ENCODE measurements around the gene AGBL5. TPM values are rescaled to one million over a fixed set of nuclear protein-coding genes. Genes with fewer than 3 reads are reported as not detected.
A peak's percentile ranks its signal among the peaks of the same experiment; 100 is the strongest.

Gene AGBL5
- total and polyA plus RNA-seq, 4 donors = 8.6 to 22.3 (median 14.4) TPM

GRCh38 chr2:27078267-27079194 lies 27.1 kb downstream of the AGBL5 start, which contains the start of gene EMILIN1:
TSS of gene EMILIN1 (plus strand) at chr2:27078615. CDS start at chr2:27079066, 451 bp downstream.
- H3K27me3 ChIP-seq (ENCODE audit: control insufficient read depth in 3 of 3, insufficient read depth in 3 of 3, low read length in 2 of 3) = no peaks in the 10 kb centered on the region
- 37 to 45% methylated on average over 32 to 41 of the region's 41 CpGs for WGBS, 2 donors
- ATAC-seq (ENCODE audit: insufficient read depth, low FRiP score) (no peak), DNase-seq (peak; percentile 96 to 99 (median 98))
- TF ChIP-seq CTCF (IDR thresholded peaks at IDR 0.05; ENCODE audit: control extremely low read depth, extremely low read depth) = no peak
- peaks cover 0 to 31% (median 7%) of the 10 kb centered on the region in 4 donors for H3K36me3 ChIP-seq (ENCODE audit: control insufficient read depth in 4 of 4, insufficient read depth in 4 of 4, low read length in 4 of 4)
- peaks cover 0 to 76% (median 22%) of the 10 kb centered on the region in 5 donors for H3K4me1 ChIP-seq (ENCODE audit: control insufficient read depth in 5 of 5, insufficient read depth in 5 of 5, low read length in 5 of 5)
- peak within 1 kb of the TSS in 1 of 2 donors; percentile 61 for H3K9ac ChIP-seq (ENCODE audit: insufficient read depth in 1 of 2, low read length in 2 of 2)
- peak within 1 kb of the TSS; percentile 68 to 70 for H3K27ac ChIP-seq (ENCODE audit: low read depth in 1 of 2, low read length in 1 of 2)
- no peaks in the 10 kb centered on the region for H3K9me3 ChIP-seq (ENCODE audit: control insufficient read depth in 4 of 4, insufficient read depth in 3 of 4, low read length in 3 of 4)
- peak within 1 kb of the TSS; percentile 41 for H3K4me3 ChIP-seq

DNA sequence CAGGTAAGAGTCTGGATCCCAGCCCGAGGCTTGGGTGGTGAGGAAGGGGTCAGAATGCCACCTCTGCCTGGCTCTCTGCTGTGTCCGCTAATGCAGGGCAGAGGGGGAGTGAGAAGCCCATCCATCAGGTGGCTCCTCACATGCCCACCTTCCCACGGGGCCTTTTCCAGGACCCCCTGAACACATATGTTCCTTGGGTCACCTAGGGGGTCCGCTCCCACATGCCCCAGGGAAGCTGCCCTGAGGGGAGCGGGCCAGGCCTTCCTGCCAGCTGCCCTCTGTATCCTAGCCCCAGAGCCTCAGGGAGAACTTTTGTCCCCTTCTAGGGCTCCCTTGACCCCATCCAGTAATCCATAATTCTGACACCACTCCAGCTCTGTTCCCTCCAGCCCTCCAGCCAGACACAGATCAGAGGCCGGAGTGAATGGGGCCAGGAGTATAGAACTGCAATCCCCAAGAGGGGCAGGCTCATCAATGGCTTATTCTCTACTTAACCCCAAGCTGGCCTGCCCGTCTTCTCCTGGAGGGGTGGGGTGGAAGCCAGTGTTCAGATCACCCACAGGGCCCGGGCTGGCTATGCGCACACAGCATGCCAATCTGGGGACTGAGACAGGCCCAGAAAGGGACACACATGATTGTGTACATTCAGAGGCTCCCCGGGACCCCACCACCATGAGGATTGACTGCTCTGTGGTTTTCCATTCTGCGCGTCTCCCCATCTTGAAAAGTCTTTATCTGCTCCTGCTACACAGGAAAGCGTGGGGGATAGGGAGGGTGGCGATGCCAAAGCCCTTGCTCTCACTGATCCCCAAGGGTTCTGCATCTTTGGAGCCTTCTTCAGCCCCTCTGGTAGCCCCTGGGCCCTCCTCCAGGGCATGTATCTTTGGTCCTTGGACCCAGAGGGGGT lies 28.0 kb downstream of the AGBL5 start:
- ATAC-seq (ENCODE audit: insufficient read depth, low FRiP score) (no peak), DNase-seq (no peak)
- Histone ChIP-seq H3K9me3 (ENCODE audit: control insufficient read depth in 4 of 4, insufficient read depth in 3 of 4, low read length in 3 of 4) (no peaks in the 10 kb centered on the region), H3K4me3 (peak overlapping the region; percentile 41), H3K27me3 (ENCODE audit: control insufficient read depth in 3 of 3, insufficient read depth in 3 of 3, low read length in 2 of 3) (no peaks in the 10 kb centered on the region), H3K4me1 (ENCODE audit: control insufficient read depth in 5 of 5, insufficient read depth in 5 of 5, low read length in 5 of 5) (peaks cover 0 to 71% (median 24%) of the 10 kb centered on the region in 5 donors), H3K9ac (ENCODE audit: insufficient read depth in 1 of 2, low read length in 2 of 2) (peak overlapping the region in 1 of 2 donors; percentile 67), H3K36me3 (ENCODE audit: control insufficient read depth in 4 of 4, insufficient read depth in 4 of 4, low read length in 4 of 4) (peaks cover 0 to 40% (median 9%) of the 10 kb centered on the region in 4 donors), H3K27ac (ENCODE audit: low read depth in 1 of 2, low read length in 1 of 2) (peak overlapping the region; percentile 63 to 70)
- TF ChIP-seq CTCF (IDR thresholded peaks at IDR 0.05; ENCODE audit: control extremely low read depth, extremely low read depth) = no peak
- 68 to 76% methylated on average over 14 of the region's 14 CpGs for WGBS, 2 donors

GRCh38 chr2:27080140-27080469 lies 28.6 kb downstream of the AGBL5 start:
- no peak for ATAC-seq (ENCODE audit: insufficient read depth, low FRiP score)
- Histone ChIP-seq H3K27me3 (ENCODE audit: control insufficient read depth in 3 of 3, insufficient read depth in 3 of 3, low read length in 2 of 3) (no peaks in the 10 kb centered on the region), H3K4me1 (ENCODE audit: control insufficient read depth in 5 of 5, insufficient read depth in 5 of 5, low read length in 5 of 5) (peaks cover 0 to 70% (median 21%) of the 10 kb centered on the region in 5 donors), H3K4me3 (peak overlapping the region; percentile 41), H3K27ac (ENCODE audit: low read depth in 1 of 2, low read length in 1 of 2) (peak overlapping the region in 1 of 2 donors; percentile 15), H3K9me3 (ENCODE audit: control insufficient read depth in 4 of 4, insufficient read depth in 3 of 4, low read length in 3 of 4) (no peaks in the 10 kb centered on the region), H3K9ac (ENCODE audit: insufficient read depth in 1 of 2, low read length in 2 of 2) (peak overlapping the region in 1 of 2 donors; percentile 67), H3K36me3 (ENCODE audit: control insufficient read depth in 4 of 4, insufficient read depth in 4 of 4, low read length in 4 of 4) (peaks cover 0 to 45% (median 11%) of the 10 kb centered on the region in 4 donors)
- 77 to 89% methylated on average over 7 of the region's 7 CpGs for WGBS, 2 donors
- no peak for TF ChIP-seq CTCF (IDR thresholded peaks at IDR 0.05; ENCODE audit: control extremely low read depth, extremely low read depth)
- DNase-seq = no peak
